HUDEP-2 (cell line): ENCODE results near the gene OPN1MW.
"Not testable (repeated sequence)": the region's sequence is repeated elsewhere in the genome, so short reads cannot be mapped to it uniquely, and the experiment has no call there.

Experiments
- DNase-seq, 76 experiments: peaks; one replicate each; lab custom pipeline; 2025; ENCODE audit not compliant: unreplicated experiment in 76 of 76; lab: John Stamatoyannopoulos, UW

The OPN1MW gene

DNA sequence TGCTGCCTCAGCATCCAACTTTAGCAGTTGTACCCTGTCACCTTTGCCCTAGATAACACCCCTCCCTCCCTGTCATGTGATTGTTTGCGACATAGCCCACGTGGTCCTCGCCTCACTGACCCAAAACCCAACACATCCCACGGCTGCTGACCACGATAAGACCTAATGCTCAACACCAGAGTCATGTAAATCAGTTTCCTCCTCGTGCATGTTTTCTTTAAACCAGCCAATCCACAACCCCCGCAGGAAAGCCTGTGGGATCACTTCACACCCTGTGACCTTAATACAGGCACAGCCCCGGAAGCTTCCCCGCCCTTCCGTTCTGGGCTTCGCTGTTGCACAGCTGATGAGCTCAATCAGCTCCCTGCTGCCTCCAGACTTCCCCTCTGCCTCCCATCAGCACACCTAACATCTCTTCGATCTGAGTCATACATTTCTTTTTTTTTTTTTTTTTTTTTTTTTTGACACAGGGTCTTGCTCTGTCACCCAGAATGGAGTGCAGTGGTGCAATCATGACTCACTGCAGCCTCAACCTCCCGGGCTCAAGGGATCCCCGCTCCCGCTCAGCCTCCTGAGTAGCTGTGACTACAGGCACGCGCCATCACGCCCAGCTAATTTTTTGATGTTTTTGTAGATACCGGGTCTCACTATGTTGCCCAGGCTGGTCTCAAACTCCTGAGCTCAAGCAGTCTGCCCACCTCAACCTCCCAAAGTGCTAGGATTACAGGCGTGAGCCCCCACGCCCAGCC is 27.4 kb downstream of the OPN1MW start:
- DNase-seq = not testable (repeated sequence)

- not testable (repeated sequence) for DNase-seq
Observed at GRCh38 chrX:154211057-154211456, 28.7 kb downstream of the OPN1MW start.

DNA sequence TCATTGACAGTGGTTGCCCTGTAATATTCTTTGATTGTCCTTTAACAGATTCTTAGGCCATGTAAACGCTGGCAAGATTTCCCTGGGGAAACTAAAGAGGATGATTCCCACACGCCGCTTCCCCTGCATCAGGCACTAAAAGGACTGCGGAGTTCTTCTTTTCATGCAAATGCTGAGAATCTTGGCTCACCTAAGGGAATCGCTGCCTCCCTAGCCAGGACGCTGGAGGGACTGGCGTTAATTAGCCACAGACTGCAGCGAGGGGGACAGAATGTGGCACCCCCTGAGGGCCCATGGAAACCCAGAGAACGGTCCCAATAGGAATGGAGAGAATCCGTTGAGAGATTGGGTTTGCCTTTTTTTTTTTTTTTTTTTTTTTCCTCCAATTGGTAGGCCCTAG is 29.1 kb downstream of the OPN1MW start:
- not testable (repeated sequence) for DNase-seq

- not testable (repeated sequence) for DNase-seq
Observed at GRCh38 chrX:154219456-154219855, 37.1 kb downstream of the OPN1MW start, which contains the start of gene OPN1MW2. OPN1MW2 (plus strand) TSS chrX:154219756; CDS start chrX:154219816, 60 bp downstream.

GRCh38 chrX:154225292-154225691 is 42.9 kb downstream of the OPN1MW start:
- not testable (repeated sequence) for DNase-seq

GRCh38 chrX:154226706-154227105 is 44.3 kb downstream of the OPN1MW start:
- DNase-seq = not testable (repeated sequence)

GRCh38 chrX:154231443-154231842 is 49.0 kb downstream of the OPN1MW start:
- not testable (repeated sequence) for DNase-seq

GRCh38 chrX:154233620-154234019 is 51.2 kb downstream of the OPN1MW start:
- DNase-seq = not testable (repeated sequence)

GRCh38 chrX:154238939-154239559 is 56.7 kb downstream of the OPN1MW start:
- not testable (repeated sequence) for DNase-seq

DNA sequence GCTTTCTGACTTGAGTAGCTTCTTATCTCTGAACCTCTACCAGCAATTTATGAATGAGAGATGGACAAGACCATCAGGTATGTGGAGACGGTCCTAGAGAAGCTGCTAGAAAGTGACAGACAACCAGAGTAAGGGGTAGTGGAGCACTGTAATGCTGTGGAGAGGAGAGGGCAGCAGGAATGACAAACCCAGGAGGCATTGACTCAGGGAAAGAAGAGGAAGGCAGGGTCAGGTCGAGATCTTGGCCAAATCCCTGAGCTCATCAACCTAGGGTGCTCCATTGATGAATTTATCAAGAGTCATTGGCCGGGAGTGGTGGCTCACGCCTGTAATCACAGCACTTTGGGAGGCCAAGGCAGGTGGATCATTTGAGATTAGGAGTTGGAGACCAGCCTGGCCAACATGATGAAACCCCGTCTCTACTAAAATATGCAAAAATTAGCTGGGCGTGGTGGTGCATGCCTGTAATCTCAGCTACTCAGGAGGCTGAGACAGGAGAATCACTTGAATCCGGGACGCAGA is 57.6 kb downstream of the OPN1MW start:
- not testable (repeated sequence) for DNase-seq
